ENCODE data around the gene SNX1. TPM values are rescaled to one million over a fixed set of nuclear protein-coding genes. Genes with fewer than 3 reads are reported as not detected.

The SNX1 gene
- total and polyA plus RNA-seq, 2 donors (not counting 3 experiments of a cell fraction or from before 2014, with no cell fraction given), result 56.0 to 113 TPM

- dilution Hi-C loops (cut with MboI; ENCODE audit: extremely low pct_ligation_motif_present, low sequenced_read_pairs), result no loop called here
- CTCF ChIA-PET, result no interaction called here
- POLR2A ChIA-PET, result no interaction called here
Observed at GRCh38 chr15:64156652-64157331, 61.0 kb downstream of the SNX1 start.

More at GRCh38 chr15:64156652-64157331, 61.0 kb downstream of the SNX1 start:
- no TSS peak for BruUV-seq (replicated peaks)
- no peak overlapping the region for H3K4me2 ChIP-seq (ENCODE audit: insufficient read depth, low read length)
- peaks cover 5 to 12% of the 10 kb centered on the region in 2 experiments for H3K27me3 ChIP-seq (ENCODE audit: control insufficient read depth in 2 of 2, insufficient read depth in 2 of 2, low read length in 2 of 2)
- H3K36me3 ChIP-seq (ENCODE audit: control insufficient read depth in 2 of 2, extremely low read depth in 1 of 2, insufficient read depth in 2 of 2, low read length in 2 of 2), result peaks cover 23 to 49% of the 10 kb centered on the region in 2 experiments
- H3K4me1 ChIP-seq (ENCODE audit: control insufficient read depth, extremely low read depth, insufficient read depth, low read length), result peaks cover 10% of the 10 kb centered on the region
- no peak for TF ChIP-seq GATA2 (IDR thresholded peaks at IDR 0.05; ENCODE audit: insufficient read depth, insufficient read length, low read depth, low read length)
- no peak for TF ChIP-seq MYC (IDR thresholded peaks at IDR 0.05; ENCODE audit: low read depth, low read length)
- no peak for TF ChIP-seq CTCF (IDR thresholded peaks at IDR 0.05; ENCODE audit: extremely low read depth in 1 of 2, insufficient read depth in 1 of 2, low read depth in 1 of 2, low read length in 2 of 2)
- TF ChIP-seq FOS (IDR thresholded peaks at IDR 0.05; ENCODE audit: borderline replicate concordance, insufficient read depth, low read length), result no peak
- no peak for TF ChIP-seq POLR2A (IDR thresholded peaks at IDR 0.05; ENCODE audit: low read depth, low read length)
- no peak for TF ChIP-seq JUN (IDR thresholded peaks at IDR 0.05; ENCODE audit: borderline replicate concordance, insufficient read depth, insufficient read length, low read depth)
- no peak for TF ChIP-seq MAX (IDR thresholded peaks at IDR 0.05; ENCODE audit: insufficient read depth, insufficient read length)
- TF ChIP-seq EZH2 (IDR thresholded peaks at IDR 0.05; ENCODE audit: borderline replicate concordance, low read depth, low read length, severe bottlenecking), result no peak
- TF ChIP-seq POLR2AphosphoS5 (IDR thresholded peaks at IDR 0.05; ENCODE audit: insufficient read depth, low read depth, low read length), result no peak
- no peak overlapping the region for H2AFZ ChIP-seq (ENCODE audit: low read depth, low read length)
- FAIRE-seq, result no peak
- H3K9me3 ChIP-seq (replicated peaks; ENCODE audit: control insufficient read depth, insufficient read depth, low read length), result no peaks in the 10 kb centered on the region
- H3K4me3 ChIP-seq (replicated peaks in 1 of 3; ENCODE audit: insufficient read depth in 1 of 3, low read depth in 1 of 3, low read length in 3 of 3), result no peak overlapping the region
- H3K79me2 ChIP-seq (ENCODE audit: control insufficient read depth, insufficient read depth, low read length), result peaks cover 34% of the 10 kb centered on the region
- intact Hi-C loops (cut with micrococcal nuclease), result no loop called here
- no peaks in the 10 kb centered on the region for H4K20me1 ChIP-seq (replicated peaks; ENCODE audit: control insufficient read depth, extremely low read depth, insufficient read depth, low read length)
- H3K9me1 ChIP-seq (replicated peaks; ENCODE audit: control insufficient read depth, extremely low read depth, insufficient read depth, low read length), result no peaks in the 10 kb centered on the region
- no peak overlapping the region for H3K27ac ChIP-seq (ENCODE audit: insufficient read depth, low read depth, low read length)
- DNase-seq (ENCODE audit: low read depth, low spot score), result no peak
- no peak overlapping the region for H3K9ac ChIP-seq (replicated peaks; ENCODE audit: extremely low read depth, insufficient read depth, low read length)

Data from endothelial cell of umbilical vein (primary cell).